B cell (primary cell): ENCODE data around the gene RNF212.

Experiments used
- EZH2 ChIP-seq: IDR thresholded peaks from 2 replicates; pipeline ENCODE4 v1.6.1; 2012; ENCODE audit warnings: borderline replicate concordance, low read depth, mild to moderate bottlenecking, moderate library complexity, low read length; ENCODE audit not compliant: insufficient read depth, poor library complexity, severe bottlenecking
- TF ChIP-seq, protein P1 (sequence below): fragments of 200-600 bp; IDR thresholded peaks from one replicate; pipeline ENCODE4 v1.8.0; 2022; ENCODE audit warnings: antibody characterized with exemption, mild to moderate bottlenecking

DNA sequence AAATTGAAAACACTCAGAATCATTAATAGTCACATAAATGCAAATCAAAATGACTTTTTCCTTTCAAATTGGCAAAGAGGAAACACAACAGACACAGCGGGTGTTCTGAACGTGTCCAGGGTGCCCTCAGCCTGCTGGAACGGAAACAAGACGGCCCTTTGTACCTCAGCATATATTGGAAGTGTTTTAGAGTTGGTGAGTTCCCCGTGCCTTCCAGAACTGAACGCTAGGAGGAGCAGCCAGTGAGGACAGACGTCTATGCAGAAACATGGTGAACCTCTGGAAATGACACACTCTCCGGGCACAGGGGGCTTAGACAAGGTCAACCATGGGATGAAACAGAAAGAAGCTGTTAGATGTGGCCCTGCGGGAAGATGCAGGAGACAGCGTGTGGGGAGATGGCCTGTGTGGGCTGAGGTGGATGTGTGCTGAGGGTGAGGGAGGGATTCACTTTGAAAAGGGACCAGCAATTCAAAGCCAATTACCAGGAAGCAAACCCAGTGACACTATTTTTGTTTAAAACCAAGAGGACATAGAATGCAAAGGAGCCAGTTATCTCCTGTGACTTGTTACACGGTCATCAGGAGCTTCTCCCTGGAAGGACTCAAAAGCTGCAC, 40.4 kb downstream of the RNF212 start:
- TF ChIP-seq, protein P1, sequence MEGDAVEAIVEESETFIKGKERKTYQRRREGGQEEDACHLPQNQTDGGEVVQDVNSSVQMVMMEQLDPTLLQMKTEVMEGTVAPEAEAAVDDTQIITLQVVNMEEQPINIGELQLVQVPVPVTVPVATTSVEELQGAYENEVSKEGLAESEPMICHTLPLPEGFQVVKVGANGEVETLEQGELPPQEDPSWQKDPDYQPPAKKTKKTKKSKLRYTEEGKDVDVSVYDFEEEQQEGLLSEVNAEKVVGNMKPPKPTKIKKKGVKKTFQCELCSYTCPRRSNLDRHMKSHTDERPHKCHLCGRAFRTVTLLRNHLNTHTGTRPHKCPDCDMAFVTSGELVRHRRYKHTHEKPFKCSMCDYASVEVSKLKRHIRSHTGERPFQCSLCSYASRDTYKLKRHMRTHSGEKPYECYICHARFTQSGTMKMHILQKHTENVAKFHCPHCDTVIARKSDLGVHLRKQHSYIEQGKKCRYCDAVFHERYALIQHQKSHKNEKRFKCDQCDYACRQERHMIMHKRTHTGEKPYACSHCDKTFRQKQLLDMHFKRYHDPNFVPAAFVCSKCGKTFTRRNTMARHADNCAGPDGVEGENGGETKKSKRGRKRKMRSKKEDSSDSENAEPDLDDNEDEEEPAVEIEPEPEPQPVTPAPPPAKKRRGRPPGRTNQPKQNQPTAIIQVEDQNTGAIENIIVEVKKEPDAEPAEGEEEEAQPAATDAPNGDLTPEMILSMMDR = peak; percentile 79
- no peak for TF ChIP-seq EZH2
